ENCODE measurements around the gene HS2ST1. TPM values are rescaled to one million over a fixed set of nuclear protein-coding genes. Genes with fewer than 3 reads are reported as not detected.

Gene HS2ST1
- total and polyA plus RNA-seq, 4 donors = 4.1 to 45.3 (median 16.3) TPM

GRCh38 chr1:87130438-87130837, 216.0 kb downstream of the HS2ST1 start:
- no peaks in the 10 kb centered on the region for H3K36me3 ChIP-seq (ENCODE audit: control insufficient read depth in 4 of 4, insufficient read depth in 4 of 4, low read length in 4 of 4)
- TF ChIP-seq, protein P1, sequence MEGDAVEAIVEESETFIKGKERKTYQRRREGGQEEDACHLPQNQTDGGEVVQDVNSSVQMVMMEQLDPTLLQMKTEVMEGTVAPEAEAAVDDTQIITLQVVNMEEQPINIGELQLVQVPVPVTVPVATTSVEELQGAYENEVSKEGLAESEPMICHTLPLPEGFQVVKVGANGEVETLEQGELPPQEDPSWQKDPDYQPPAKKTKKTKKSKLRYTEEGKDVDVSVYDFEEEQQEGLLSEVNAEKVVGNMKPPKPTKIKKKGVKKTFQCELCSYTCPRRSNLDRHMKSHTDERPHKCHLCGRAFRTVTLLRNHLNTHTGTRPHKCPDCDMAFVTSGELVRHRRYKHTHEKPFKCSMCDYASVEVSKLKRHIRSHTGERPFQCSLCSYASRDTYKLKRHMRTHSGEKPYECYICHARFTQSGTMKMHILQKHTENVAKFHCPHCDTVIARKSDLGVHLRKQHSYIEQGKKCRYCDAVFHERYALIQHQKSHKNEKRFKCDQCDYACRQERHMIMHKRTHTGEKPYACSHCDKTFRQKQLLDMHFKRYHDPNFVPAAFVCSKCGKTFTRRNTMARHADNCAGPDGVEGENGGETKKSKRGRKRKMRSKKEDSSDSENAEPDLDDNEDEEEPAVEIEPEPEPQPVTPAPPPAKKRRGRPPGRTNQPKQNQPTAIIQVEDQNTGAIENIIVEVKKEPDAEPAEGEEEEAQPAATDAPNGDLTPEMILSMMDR (IDR thresholded peaks at IDR 0.05; ENCODE audit: control extremely low read depth, extremely low read depth) = no peak
- H3K27ac ChIP-seq (ENCODE audit: low read depth in 1 of 2, low read length in 1 of 2) = peak overlapping the region in 1 of 2 donors; percentile 49
- peaks cover 0 to 50% (median 6%) of the 10 kb centered on the region in 5 donors for H3K4me1 ChIP-seq (ENCODE audit: control insufficient read depth in 5 of 5, insufficient read depth in 5 of 5, low read length in 5 of 5)
- 85 to 89% methylated on average over 4 of the region's 4 CpGs for WGBS, 2 donors
- H3K9me3 ChIP-seq (ENCODE audit: control insufficient read depth in 4 of 4, insufficient read depth in 3 of 4, low read length in 3 of 4) = no peaks in the 10 kb centered on the region
- DNase-seq (no peak), ATAC-seq (ENCODE audit: insufficient read depth, low FRiP score) (no peak)
- H3K27me3 ChIP-seq (ENCODE audit: control insufficient read depth in 3 of 3, insufficient read depth in 3 of 3, low read length in 2 of 3) = no peaks in the 10 kb centered on the region
- no peak overlapping the region for H3K9ac ChIP-seq (ENCODE audit: insufficient read depth in 1 of 2, low read length in 2 of 2)
- H3K4me3 ChIP-seq = no peak overlapping the region

GRCh38 chr1:87131809-87132283, 217.4 kb downstream of the HS2ST1 start:
- no peaks in the 10 kb centered on the region for H3K9me3 ChIP-seq (ENCODE audit: control insufficient read depth in 4 of 4, insufficient read depth in 3 of 4, low read length in 3 of 4)
- no peak overlapping the region for H3K27ac ChIP-seq (ENCODE audit: low read depth in 1 of 2, low read length in 1 of 2)
- H3K36me3 ChIP-seq (ENCODE audit: control insufficient read depth in 4 of 4, insufficient read depth in 4 of 4, low read length in 4 of 4) = no peaks in the 10 kb centered on the region
- WGBS, 2 donors = 0 to 1% methylated on average over 32 of the region's 32 CpGs
- peaks cover 0 to 50% (median 6%) of the 10 kb centered on the region in 5 donors for H3K4me1 ChIP-seq (ENCODE audit: control insufficient read depth in 5 of 5, insufficient read depth in 5 of 5, low read length in 5 of 5)
- H3K4me3 ChIP-seq = peak overlapping the region; percentile 6
- H3K9ac ChIP-seq (ENCODE audit: insufficient read depth in 1 of 2, low read length in 2 of 2) = peak overlapping the region; percentile 41 to 46
- DNase-seq = peak; percentile 90 to 93 (median 91)
- H3K27me3 ChIP-seq (ENCODE audit: control insufficient read depth in 3 of 3, insufficient read depth in 3 of 3, low read length in 2 of 3) = no peaks in the 10 kb centered on the region
- ATAC-seq (ENCODE audit: insufficient read depth, low FRiP score) = peak; percentile 91
- TF ChIP-seq, protein P1 (IDR thresholded peaks at IDR 0.05; ENCODE audit: control extremely low read depth, extremely low read depth) = peak; percentile 88

DNA sequence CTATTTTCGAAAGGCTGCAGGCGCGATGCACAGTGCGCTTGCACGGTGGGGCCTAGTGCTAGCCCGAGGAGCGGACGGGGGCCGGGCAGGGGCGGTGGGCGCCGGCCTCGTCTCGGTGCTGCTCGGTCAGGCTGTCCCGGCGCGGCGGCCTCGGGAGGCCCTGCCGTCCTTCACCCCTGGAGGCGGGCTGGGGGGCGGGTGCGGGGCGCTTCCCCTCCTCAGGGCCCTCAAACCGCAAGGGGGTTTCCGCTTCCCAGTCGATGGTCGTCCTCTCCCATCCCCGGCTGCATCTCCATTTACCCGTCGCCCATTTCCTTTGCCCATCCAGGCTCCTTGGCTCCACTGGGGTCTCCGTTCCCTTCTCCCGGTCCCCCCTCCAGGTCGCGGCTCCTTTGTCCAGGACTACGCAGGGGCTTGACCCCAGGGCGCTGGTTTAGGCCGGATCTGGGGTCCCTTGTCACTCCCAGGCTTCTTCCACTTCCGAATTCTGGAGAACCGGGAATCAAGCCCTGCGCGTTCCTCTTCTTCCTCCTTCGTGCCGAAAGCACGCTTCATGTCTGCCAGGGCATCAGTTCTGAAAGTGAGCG, 217.9 kb downstream of the HS2ST1 start:
- peaks cover 0 to 50% (median 6%) of the 10 kb centered on the region in 5 donors for H3K4me1 ChIP-seq (ENCODE audit: control insufficient read depth in 5 of 5, insufficient read depth in 5 of 5, low read length in 5 of 5)
- DNase-seq = no peak
- TF ChIP-seq, protein P1 (IDR thresholded peaks at IDR 0.05; ENCODE audit: control extremely low read depth, extremely low read depth) = no peak
- no peak for ATAC-seq (ENCODE audit: insufficient read depth, low FRiP score)
- H3K27ac ChIP-seq (ENCODE audit: low read depth in 1 of 2, low read length in 1 of 2) = peak overlapping the region in 1 of 2 donors; percentile 40
- WGBS, 2 donors = 31 to 50% methylated on average over 47 of the region's 47 CpGs
- peak overlapping the region; percentile 41 to 46 for H3K9ac ChIP-seq (ENCODE audit: insufficient read depth in 1 of 2, low read length in 2 of 2)
- H3K36me3 ChIP-seq (ENCODE audit: control insufficient read depth in 4 of 4, insufficient read depth in 4 of 4, low read length in 4 of 4) = no peaks in the 10 kb centered on the region
- H3K4me3 ChIP-seq = peak overlapping the region; percentile 6
- H3K27me3 ChIP-seq (ENCODE audit: control insufficient read depth in 3 of 3, insufficient read depth in 3 of 3, low read length in 2 of 3) = no peaks in the 10 kb centered on the region
- H3K9me3 ChIP-seq (ENCODE audit: control insufficient read depth in 4 of 4, insufficient read depth in 3 of 4, low read length in 3 of 4) = no peaks in the 10 kb centered on the region

All from lung (tissue), 12 donors.